HL-60 (cell line): ENCODE results near the gene GMDS.

Source experiments
- DNase-seq, 2 experiments: peaks; one replicate each; pipeline ENCODE4 v3.0.0-alpha.2; 2010 to 2020; ENCODE audit warnings: low read depth in 1 of 2, low spot score in 1 of 2
- H3K27ac ChIP-seq: fragments of 250-450 bp; sonication (Bioruptor Pico); replicated peaks from 2 replicates; pipeline ENCODE4 v1.5.1; 2020; ENCODE audit warnings: mild to moderate bottlenecking, moderate library complexity
- H3K27me3 ChIP-seq: fragments of 250-450 bp; sonication (Bioruptor Pico); 2 replicates; pipeline ENCODE4 v1.5.1; 2021; ENCODE audit warnings: mild to moderate bottlenecking, moderate library complexity; ENCODE audit not compliant: insufficient read depth, poor library complexity, severe bottlenecking
- H3K4me3 ChIP-seq: replicated peaks from 2 replicates; pipeline ENCODE4 v1.5.1; 2011; ENCODE audit warnings: mild to moderate bottlenecking, control low read depth, low read length; ENCODE audit not compliant: insufficient read depth
- CTCF ChIP-seq: IDR thresholded peaks from one replicate; pipeline ENCODE4 v1.5.1; 2011; ENCODE audit warnings: low read length, control low read depth, inconsistent platforms; ENCODE audit not compliant: insufficient read depth
- GABPA ChIP-seq: IDR thresholded peaks from 2 replicates; pipeline ENCODE4 v1.6.1; 2012; ENCODE audit warnings: low read depth
- POLR2AphosphoS5 ChIP-seq: IDR thresholded peaks from 2 replicates; pipeline ENCODE4 v1.6.1; 2012; ENCODE audit warnings: low read depth
- SPI1 ChIP-seq: IDR thresholded peaks from 2 replicates; pipeline ENCODE4 v1.6.1; 2012; ENCODE audit warnings: low read depth, mild to moderate bottlenecking, borderline replicate concordance
- TF ChIP-seq, protein P1 (sequence below): IDR thresholded peaks from 2 replicates; pipeline ENCODE4 v1.6.1; 2012; ENCODE audit warnings: low read depth; ENCODE audit not compliant: insufficient replicate concordance

Gene GMDS

DNA sequence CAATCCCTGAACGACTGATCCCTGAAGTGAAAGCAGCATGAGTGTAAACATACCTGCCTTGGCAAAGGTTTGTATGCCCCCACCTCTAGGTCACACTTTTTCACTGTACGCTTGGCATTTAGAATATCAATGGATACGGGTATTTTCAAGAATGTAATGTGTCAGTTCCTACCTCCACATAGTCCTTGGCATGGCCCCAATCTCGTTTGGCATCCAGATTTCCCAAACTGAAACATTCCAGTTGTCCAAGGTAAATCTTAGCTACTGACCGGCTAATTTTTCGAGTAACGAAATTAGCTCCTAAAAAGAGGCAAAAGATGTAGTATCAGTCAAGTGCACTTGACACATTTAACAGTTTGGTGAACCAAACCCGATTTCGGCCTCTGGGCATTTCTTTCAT lies 315.5 kb downstream of the GMDS start:
- no peak for TF ChIP-seq CTCF
- TF ChIP-seq GABPA = no peak
- TF ChIP-seq POLR2AphosphoS5 = no peak
- no peak for TF ChIP-seq SPI1
- TF ChIP-seq, protein P1, sequence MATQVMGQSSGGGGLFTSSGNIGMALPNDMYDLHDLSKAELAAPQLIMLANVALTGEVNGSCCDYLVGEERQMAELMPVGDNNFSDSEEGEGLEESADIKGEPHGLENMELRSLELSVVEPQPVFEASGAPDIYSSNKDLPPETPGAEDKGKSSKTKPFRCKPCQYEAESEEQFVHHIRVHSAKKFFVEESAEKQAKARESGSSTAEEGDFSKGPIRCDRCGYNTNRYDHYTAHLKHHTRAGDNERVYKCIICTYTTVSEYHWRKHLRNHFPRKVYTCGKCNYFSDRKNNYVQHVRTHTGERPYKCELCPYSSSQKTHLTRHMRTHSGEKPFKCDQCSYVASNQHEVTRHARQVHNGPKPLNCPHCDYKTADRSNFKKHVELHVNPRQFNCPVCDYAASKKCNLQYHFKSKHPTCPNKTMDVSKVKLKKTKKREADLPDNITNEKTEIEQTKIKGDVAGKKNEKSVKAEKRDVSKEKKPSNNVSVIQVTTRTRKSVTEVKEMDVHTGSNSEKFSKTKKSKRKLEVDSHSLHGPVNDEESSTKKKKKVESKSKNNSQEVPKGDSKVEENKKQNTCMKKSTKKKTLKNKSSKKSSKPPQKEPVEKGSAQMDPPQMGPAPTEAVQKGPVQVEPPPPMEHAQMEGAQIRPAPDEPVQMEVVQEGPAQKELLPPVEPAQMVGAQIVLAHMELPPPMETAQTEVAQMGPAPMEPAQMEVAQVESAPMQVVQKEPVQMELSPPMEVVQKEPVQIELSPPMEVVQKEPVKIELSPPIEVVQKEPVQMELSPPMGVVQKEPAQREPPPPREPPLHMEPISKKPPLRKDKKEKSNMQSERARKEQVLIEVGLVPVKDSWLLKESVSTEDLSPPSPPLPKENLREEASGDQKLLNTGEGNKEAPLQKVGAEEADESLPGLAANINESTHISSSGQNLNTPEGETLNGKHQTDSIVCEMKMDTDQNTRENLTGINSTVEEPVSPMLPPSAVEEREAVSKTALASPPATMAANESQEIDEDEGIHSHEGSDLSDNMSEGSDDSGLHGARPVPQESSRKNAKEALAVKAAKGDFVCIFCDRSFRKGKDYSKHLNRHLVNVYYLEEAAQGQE = no peak
- Histone ChIP-seq H3K4me3 (no peak overlapping the region), H3K27me3 (no peaks in the 10 kb centered on the region), H3K27ac (no peak overlapping the region)
- no peak for DNase-seq

DNA sequence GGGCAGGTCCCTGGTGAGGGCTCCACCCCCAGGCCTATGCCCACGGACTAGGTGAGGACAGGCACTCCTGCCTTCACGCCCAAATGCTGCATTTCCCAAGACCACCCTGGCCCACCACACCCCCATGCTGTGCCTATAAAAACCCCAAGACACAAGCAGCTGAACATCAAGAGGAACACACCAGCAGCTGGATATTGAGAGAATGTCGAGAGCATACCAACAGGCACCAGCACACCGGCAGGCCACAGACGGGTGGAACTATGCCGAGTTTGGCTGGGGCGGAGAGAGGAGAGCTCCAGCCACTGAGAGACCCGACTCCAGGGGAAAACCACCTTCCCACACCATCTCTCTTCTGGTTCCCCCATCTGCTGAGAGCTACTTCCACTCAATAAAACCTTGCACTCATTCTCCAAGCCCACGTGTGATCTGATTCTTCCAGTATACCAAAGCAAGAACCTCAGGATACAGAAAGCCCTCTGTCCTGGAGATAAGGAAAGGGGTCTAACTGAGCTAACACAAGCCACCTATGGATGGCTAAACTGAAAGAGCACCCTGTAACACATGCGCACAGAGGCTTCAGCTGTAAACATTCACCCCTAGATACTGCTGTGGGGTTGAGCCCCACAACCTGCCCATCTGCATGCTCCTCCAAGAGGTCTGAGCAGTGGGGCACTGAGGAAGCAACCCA lies 319.5 kb downstream of the GMDS start:
- Histone ChIP-seq H3K4me3 (no peak overlapping the region), H3K27me3 (no peaks in the 10 kb centered on the region), H3K27ac (no peak overlapping the region)
- DNase-seq = no peak
- TF ChIP-seq POLR2AphosphoS5 = no peak
- no peak for TF ChIP-seq CTCF
- TF ChIP-seq, protein P1 = no peak
- TF ChIP-seq SPI1 = no peak
- TF ChIP-seq GABPA = no peak

- TF ChIP-seq POLR2AphosphoS5 = no peak
- no peak for TF ChIP-seq CTCF
- TF ChIP-seq SPI1 = no peak
- TF ChIP-seq, protein P1 = no peak
- no peak for TF ChIP-seq GABPA
- no peak overlapping the region for H3K27ac ChIP-seq
- no peaks in the 10 kb centered on the region for H3K27me3 ChIP-seq
- no peak overlapping the region for H3K4me3 ChIP-seq
- no peak for DNase-seq
Observed at GRCh38 chr6:1923449-1923848, 322.0 kb downstream of the GMDS start.
